Stimulated activated CD4-positive, alpha-beta T cell treated with anti-CD3 and anti-CD28 coated beads, Interleukin-2, amount 100 ng/mL, for 4 hours (primary cell): ENCODE measurements around the gene ATL2.

ENCODE experiments used
- DNase-seq: peaks from one replicate; pipeline ENCODE4 v3.0.0-alpha.2; 2020; ENCODE audit warnings: low read depth

ATL2 gene

GRCh38 chr2:38248707-38249106, 128.4 kb downstream of the ATL2 start:
- DNase-seq = no peak

GRCh38 chr2:38248255-38248654, 128.8 kb downstream of the ATL2 start:
- no peak for DNase-seq

GRCh38 chr2:38246105-38246504, 131.0 kb downstream of the ATL2 start:
- no peak for DNase-seq

- DNase-seq = no peak
These were observed 131.9 kb downstream of the ATL2 start for GRCh38 chr2:38245114-38245641.

- no peak for DNase-seq
These were observed 132.8 kb downstream of the ATL2 start for GRCh38 chr2:38244301-38244700.
